SK-N-SH (cell line): ENCODE measurements around the gene RPA4.

Experiments used
- CTCF ChIP-seq: fragments of 200-600 bp; sonication (generic); IDR thresholded peaks from 2 replicates; pipeline ENCODE4 v1.6.1; 2017; ENCODE audit warnings: antibody characterized with exemption, mild to moderate bottlenecking, moderate library complexity
- EP300 ChIP-seq, 2 experiments: IDR thresholded peaks; 2 replicates each; pipeline versions ENCODE4 v1.4.0 to v1.6.1; 2012; ENCODE audit warnings: borderline replicate concordance in 1 of 2, low read depth in 1 of 2, low read length in 1 of 2
- EZH2phosphoT487 ChIP-seq: fragments of 200-600 bp; sonication (generic); IDR thresholded peaks from 2 replicates; pipeline ENCODE4 v1.6.1; 2017; ENCODE audit warnings: low read depth, mixed run types, mild to moderate bottlenecking, antibody characterized with exemption, moderate library complexity, borderline replicate concordance
- GATA2 ChIP-seq: sonication (generic); formaldehyde crosslinking; IDR thresholded peaks from 2 replicates; pipeline ENCODE4 v1.5.0; 2020; ENCODE audit warnings: mild to moderate bottlenecking, missing genetic modification reagents
- MAX ChIP-seq: IDR thresholded peaks from 2 replicates; pipeline ENCODE4 v1.4.0; 2012; ENCODE audit warnings: low read depth
- MEF2A ChIP-seq: IDR thresholded peaks from 2 replicates; pipeline ENCODE4 v1.4.0; 2012; ENCODE audit warnings: low read depth, borderline replicate concordance
- MXI1 ChIP-seq: IDR thresholded peaks from 2 replicates; pipeline ENCODE4 v1.6.1; 2012; ENCODE audit warnings: mild to moderate bottlenecking, low read depth, low read length, improper control_type of control experiment
- RAD21 ChIP-seq: IDR thresholded peaks from 2 replicates; pipeline ENCODE4 v1.6.1; 2012; ENCODE audit warnings: mild to moderate bottlenecking, low read length
- TCF12 ChIP-seq: IDR thresholded peaks from 2 replicates; pipeline ENCODE4 v1.4.0; 2012
- TEAD4 ChIP-seq: IDR thresholded peaks from 2 replicates; pipeline ENCODE4 v1.4.0; 2012; ENCODE audit warnings: mild to moderate bottlenecking, borderline replicate concordance; ENCODE audit not compliant: insufficient read depth
- TF ChIP-seq, protein P1 (sequence below): IDR thresholded peaks from 2 replicates; pipeline ENCODE4 v1.4.0; 2012; ENCODE audit warnings: low read depth, borderline replicate concordance

- TF ChIP-seq TEAD4 (no peak), MXI1 (no peak), CTCF (no peak), EP300 (IDR thresholded peaks at IDR 0.05; ENCODE audit: borderline replicate concordance in 1 of 2, low read depth in 1 of 2, low read length in 1 of 2) (no peak), GATA2 (CRISPR knock-in tag) (no peak), EZH2phosphoT487 (no peak), MAX (no peak), MEF2A (no peak), TCF12 (no peak), RAD21 (no peak)
- TF ChIP-seq, protein P1, sequence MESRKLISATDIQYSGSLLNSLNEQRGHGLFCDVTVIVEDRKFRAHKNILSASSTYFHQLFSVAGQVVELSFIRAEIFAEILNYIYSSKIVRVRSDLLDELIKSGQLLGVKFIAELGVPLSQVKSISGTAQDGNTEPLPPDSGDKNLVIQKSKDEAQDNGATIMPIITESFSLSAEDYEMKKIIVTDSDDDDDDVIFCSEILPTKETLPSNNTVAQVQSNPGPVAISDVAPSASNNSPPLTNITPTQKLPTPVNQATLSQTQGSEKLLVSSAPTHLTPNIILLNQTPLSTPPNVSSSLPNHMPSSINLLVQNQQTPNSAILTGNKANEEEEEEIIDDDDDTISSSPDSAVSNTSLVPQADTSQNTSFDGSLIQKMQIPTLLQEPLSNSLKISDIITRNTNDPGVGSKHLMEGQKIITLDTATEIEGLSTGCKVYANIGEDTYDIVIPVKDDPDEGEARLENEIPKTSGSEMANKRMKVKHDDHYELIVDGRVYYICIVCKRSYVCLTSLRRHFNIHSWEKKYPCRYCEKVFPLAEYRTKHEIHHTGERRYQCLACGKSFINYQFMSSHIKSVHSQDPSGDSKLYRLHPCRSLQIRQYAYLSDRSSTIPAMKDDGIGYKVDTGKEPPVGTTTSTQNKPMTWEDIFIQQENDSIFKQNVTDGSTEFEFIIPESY, result no peak
Measured at GRCh38 chrX:96929036-96929435, 45.3 kb downstream of the RPA4 start.
